Neural progenitor cell (in vitro differentiated cells): Measurements from ENCODE around the gene TRPT1. TPM values are rescaled to one million over a fixed set of nuclear protein-coding genes. Genes with fewer than 3 reads are reported as not detected.

Experiments
- DNase-seq: peaks from one replicate; pipeline ENCODE4 v3.0.0-alpha.2; 2016; ENCODE audit warnings: low spot score
- H2AFZ ChIP-seq: fragments of 200-600 bp; sonication (generic); replicated peaks from 2 replicates; pipeline ENCODE4 v1.6.1; 2016; ENCODE audit warnings: antibody characterized with exemption
- H3F3A ChIP-seq: fragments of 200-600 bp; sonication (generic); 2 replicates; pipeline ENCODE4 v1.6.1; 2016; ENCODE audit warnings: antibody characterized with exemption, low read depth
- H3K27ac ChIP-seq: fragments of 200-600 bp; sonication (generic); 2 replicates; pipeline ENCODE4 v1.5.1; 2016; ENCODE audit warnings: mild to moderate bottlenecking
- H3K27me3 ChIP-seq: fragments of 200-600 bp; sonication (generic); 2 replicates; pipeline ENCODE4 v1.6.1; 2016; ENCODE audit warnings: mild to moderate bottlenecking, moderate library complexity
- H3K36me3 ChIP-seq: fragments of 200-600 bp; sonication (generic); 2 replicates; pipeline ENCODE4 v1.5.1; 2016
- H3K4me1 ChIP-seq: fragments of 200-600 bp; sonication (generic); 2 replicates; pipeline ENCODE4 v1.6.1; 2016; ENCODE audit warnings: mixed run types
- H3K4me2 ChIP-seq: fragments of 200-600 bp; sonication (generic); 2 replicates; pipeline ENCODE4 v1.6.1; 2016
- H3K4me3 ChIP-seq: fragments of 200-600 bp; sonication (generic); 2 replicates; pipeline ENCODE4 v1.5.1; 2016
- H3K79me2 ChIP-seq: fragments of 200-600 bp; sonication (generic); 2 replicates; pipeline ENCODE4 v1.6.1; 2016; ENCODE audit warnings: low read depth
- H3K9ac ChIP-seq: fragments of 200-600 bp; sonication (generic); 2 replicates; pipeline ENCODE4 v1.6.1; 2016
- H3K9me3 ChIP-seq: fragments of 200-600 bp; sonication (generic); 2 replicates; pipeline ENCODE4 v1.5.1; 2016; ENCODE audit warnings: low read depth
- H4K20me1 ChIP-seq: fragments of 200-600 bp; sonication (generic); 2 replicates; pipeline ENCODE4 v1.6.1; 2016; ENCODE audit warnings: low read depth
- H3K27ac Mint-ChIP-seq: 3 replicates; pipeline ENCODE4 v1.8.0; 2021; ENCODE audit warnings: mixed read lengths
- H3K27me3 Mint-ChIP-seq: 2 replicates; pipeline ENCODE4 v1.8.0; 2022; ENCODE audit warnings: low read depth, mild to moderate bottlenecking, inconsistent platforms, moderate library complexity, mixed read lengths; ENCODE audit not compliant: insufficient read depth
- H3K36me3 Mint-ChIP-seq: 3 replicates; pipeline ENCODE4 v1.8.0; 2021; ENCODE audit warnings: mixed read lengths
- H3K4me1 Mint-ChIP-seq: 3 replicates; pipeline ENCODE4 v1.8.0; 2021; ENCODE audit warnings: mixed read lengths
- H3K4me3 Mint-ChIP-seq: 3 replicates; pipeline ENCODE4 v1.8.0; 2021; ENCODE audit warnings: mild to moderate bottlenecking, moderate library complexity, mixed read lengths
- H3K9me3 Mint-ChIP-seq: 3 replicates; pipeline ENCODE4 v1.8.0; 2020; ENCODE audit warnings: mixed read lengths
- EZH2 ChIP-seq: fragments of 200-600 bp; sonication (generic); IDR thresholded peaks from 2 replicates; pipeline ENCODE4 v1.6.1; 2017; ENCODE audit warnings: antibody characterized with exemption, mild to moderate bottlenecking, moderate library complexity
- EZH2phosphoT487 ChIP-seq: fragments of 200-600 bp; sonication (generic); IDR thresholded peaks from 2 replicates; pipeline ENCODE4 v1.6.1; 2017; ENCODE audit warnings: antibody characterized with exemption
- total RNA-seq: library from RNA; depleted of rRNA; stranded (reverse); fragments of >200 nt; gene quantifications from 2 replicates; pipeline ENCODE4 v1.2.3, GENCODE V29; 2015; ENCODE audit warnings: low replicate concordance
- TF ChIP-seq, protein P1 (sequence below): fragments of 200-600 bp; sonication (generic); IDR thresholded peaks from 2 replicates; pipeline ENCODE4 v1.5.1; 2017; ENCODE audit warnings: antibody characterized with exemption, mild to moderate bottlenecking

Gene TRPT1
- total RNA-seq, 1 donor from 2014 or later, result 17.5 TPM

DNA sequence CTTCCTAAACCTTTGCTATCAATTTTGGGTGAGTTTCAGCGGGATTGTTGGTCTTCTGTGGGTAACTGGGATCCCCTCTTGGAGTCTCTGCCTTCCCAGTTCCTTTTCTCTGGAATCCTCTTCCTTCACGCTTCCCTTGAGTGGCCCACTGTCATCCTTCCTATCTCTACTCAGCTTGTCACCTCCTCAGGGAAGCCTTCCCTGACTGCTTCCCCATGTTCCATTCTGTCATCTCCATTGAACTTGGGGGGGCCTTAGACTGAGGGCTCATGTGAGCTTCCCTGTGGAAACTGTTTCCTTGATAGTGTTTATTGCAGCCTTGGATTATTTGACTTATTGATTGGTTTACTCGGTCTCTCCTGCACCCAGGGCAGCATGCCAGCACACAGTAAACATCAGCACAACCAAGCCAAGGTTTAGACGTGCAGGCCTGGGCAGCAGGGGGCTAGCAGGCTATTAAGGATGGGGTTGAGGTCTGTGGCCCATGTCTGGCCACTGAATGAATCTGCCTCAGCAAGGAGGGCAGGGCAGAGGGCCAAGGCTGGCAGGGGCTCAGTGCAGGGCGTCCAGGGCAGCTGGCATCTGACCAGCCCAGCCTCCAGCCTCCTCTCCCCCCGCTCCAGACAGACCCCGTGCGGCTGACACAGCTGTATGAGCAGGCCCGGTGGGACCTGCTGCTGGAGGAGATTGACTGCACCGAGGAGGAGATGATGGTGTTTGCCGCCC is 7.2 kb downstream of the TRPT1 start:
- H3K27me3 ChIP-seq, result no peaks in the 10 kb centered on the region
- no peak overlapping the region for H3K4me3 Mint-ChIP-seq
- H3K9me3 Mint-ChIP-seq, result no peaks in the 10 kb centered on the region
- H3K4me2 ChIP-seq, result no peak overlapping the region
- H3K27ac ChIP-seq, result no peak overlapping the region
- H3K79me2 ChIP-seq, result no peaks in the 10 kb centered on the region
- no peaks in the 10 kb centered on the region for H3K4me1 ChIP-seq
- TF ChIP-seq, protein P1, sequence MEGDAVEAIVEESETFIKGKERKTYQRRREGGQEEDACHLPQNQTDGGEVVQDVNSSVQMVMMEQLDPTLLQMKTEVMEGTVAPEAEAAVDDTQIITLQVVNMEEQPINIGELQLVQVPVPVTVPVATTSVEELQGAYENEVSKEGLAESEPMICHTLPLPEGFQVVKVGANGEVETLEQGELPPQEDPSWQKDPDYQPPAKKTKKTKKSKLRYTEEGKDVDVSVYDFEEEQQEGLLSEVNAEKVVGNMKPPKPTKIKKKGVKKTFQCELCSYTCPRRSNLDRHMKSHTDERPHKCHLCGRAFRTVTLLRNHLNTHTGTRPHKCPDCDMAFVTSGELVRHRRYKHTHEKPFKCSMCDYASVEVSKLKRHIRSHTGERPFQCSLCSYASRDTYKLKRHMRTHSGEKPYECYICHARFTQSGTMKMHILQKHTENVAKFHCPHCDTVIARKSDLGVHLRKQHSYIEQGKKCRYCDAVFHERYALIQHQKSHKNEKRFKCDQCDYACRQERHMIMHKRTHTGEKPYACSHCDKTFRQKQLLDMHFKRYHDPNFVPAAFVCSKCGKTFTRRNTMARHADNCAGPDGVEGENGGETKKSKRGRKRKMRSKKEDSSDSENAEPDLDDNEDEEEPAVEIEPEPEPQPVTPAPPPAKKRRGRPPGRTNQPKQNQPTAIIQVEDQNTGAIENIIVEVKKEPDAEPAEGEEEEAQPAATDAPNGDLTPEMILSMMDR, result no peak
- TF ChIP-seq EZH2, result no peak
- no peak for TF ChIP-seq EZH2phosphoT487
- H3K4me3 ChIP-seq, result no peak overlapping the region
- H3K27me3 Mint-ChIP-seq, result no peaks in the 10 kb centered on the region
- H2AFZ ChIP-seq, result no peak overlapping the region
- no peaks in the 10 kb centered on the region for H3F3A ChIP-seq
- H3K9ac ChIP-seq, result no peak overlapping the region
- peaks cover 6% of the 10 kb centered on the region for H3K36me3 Mint-ChIP-seq
- DNase-seq, result peak; percentile 1
- H3K36me3 ChIP-seq, result no peaks in the 10 kb centered on the region
- peaks cover 3% of the 10 kb centered on the region for H3K4me1 Mint-ChIP-seq
- H3K9me3 ChIP-seq, result no peaks in the 10 kb centered on the region
- H4K20me1 ChIP-seq, result no peaks in the 10 kb centered on the region
- H3K27ac Mint-ChIP-seq, result no peak overlapping the region

DNA sequence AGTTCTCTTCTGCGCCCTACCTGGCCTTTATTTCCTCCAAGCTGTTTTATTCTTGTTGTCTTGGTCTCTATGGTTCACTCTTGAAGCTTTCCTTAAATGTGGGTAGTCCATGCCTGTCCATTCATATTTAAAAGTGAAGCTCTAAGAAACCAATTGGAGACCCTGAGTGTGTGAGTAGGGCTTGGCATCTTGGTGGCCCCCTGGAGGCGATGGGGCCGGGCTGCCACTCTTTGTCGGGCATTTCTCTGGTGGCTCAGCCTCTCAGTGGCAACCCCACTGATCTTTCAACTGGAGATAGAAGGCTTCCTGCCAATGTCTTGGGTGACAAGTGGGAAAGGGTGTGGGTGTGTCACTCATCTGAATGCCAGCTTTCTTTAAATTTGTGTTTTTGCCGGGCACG is 9.1 kb downstream of the TRPT1 start:
- Mint-ChIP-seq H3K27ac (no peak overlapping the region), H3K4me3 (no peak overlapping the region), H3K36me3 (peaks cover 7% of the 10 kb centered on the region), H3K27me3 (no peaks in the 10 kb centered on the region), H3K9me3 (no peaks in the 10 kb centered on the region), H3K4me1 (peaks cover 6% of the 10 kb centered on the region)
- Histone ChIP-seq H3F3A (no peaks in the 10 kb centered on the region), H2AFZ (no peak overlapping the region), H3K9ac (no peak overlapping the region), H3K4me2 (no peak overlapping the region), H3K36me3 (no peaks in the 10 kb centered on the region), H3K4me3 (no peak overlapping the region), H3K27ac (no peak overlapping the region), H3K27me3 (no peaks in the 10 kb centered on the region), H3K79me2 (no peaks in the 10 kb centered on the region), H3K4me1 (no peaks in the 10 kb centered on the region), H3K9me3 (no peaks in the 10 kb centered on the region), H4K20me1 (no peaks in the 10 kb centered on the region)
- DNase-seq, result peak; percentile 2
- TF ChIP-seq, protein P1, result no peak
- no peak for TF ChIP-seq EZH2phosphoT487

DNA sequence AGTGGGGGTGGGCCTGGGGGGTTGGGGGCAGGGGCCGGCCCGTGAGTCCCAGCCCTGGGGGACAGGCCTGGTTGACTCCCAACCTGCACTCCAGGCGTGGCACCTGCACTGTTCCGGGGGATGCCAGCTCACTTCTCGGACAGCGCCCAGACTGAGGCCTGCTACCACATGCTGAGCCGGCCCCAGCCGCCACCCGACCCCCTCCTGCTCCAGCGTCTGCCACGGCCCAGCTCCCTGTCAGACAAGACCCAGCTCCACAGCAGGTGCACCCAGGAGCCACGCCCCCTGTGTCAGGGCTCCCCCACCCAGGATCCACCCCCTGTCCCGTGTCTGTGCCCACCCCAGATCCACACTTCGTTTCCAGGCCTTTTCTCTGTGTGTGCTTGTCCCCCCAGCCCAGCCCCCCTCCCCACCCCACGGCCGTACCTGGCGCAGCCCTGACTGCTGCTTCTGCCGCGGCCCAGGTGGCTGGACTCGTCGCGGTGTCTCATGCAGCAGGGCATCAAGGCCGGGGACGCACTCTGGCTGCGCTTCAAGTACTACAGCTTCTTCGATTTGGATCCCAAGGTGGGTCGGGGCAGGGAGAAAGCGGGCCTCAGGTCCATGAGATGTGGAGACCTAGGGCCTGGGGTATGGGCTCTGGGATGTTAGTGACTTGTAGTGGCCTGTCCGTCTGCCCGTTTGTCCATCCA is 14.7 kb downstream of the TRPT1 start:
- Mint-ChIP-seq H3K4me1 (peaks cover 5% of the 10 kb centered on the region), H3K27ac (peak overlapping the region; percentile 21), H3K27me3 (peaks cover 8% of the 10 kb centered on the region), H3K4me3 (no peak overlapping the region), H3K36me3 (peaks cover 6% of the 10 kb centered on the region), H3K9me3 (no peaks in the 10 kb centered on the region)
- Histone ChIP-seq H3K27me3 (no peaks in the 10 kb centered on the region), H3K4me2 (no peak overlapping the region), H3K27ac (no peak overlapping the region), H3K9ac (no peak overlapping the region), H3K79me2 (no peaks in the 10 kb centered on the region), H3K4me1 (no peaks in the 10 kb centered on the region), H3K36me3 (no peaks in the 10 kb centered on the region), H3K9me3 (no peaks in the 10 kb centered on the region), H4K20me1 (no peaks in the 10 kb centered on the region), H3F3A (no peaks in the 10 kb centered on the region), H2AFZ (no peak overlapping the region), H3K4me3 (no peak overlapping the region)
- TF ChIP-seq EZH2phosphoT487, result no peak
- no peak for TF ChIP-seq EZH2
- TF ChIP-seq, protein P1, result no peak
- DNase-seq, result no peak
